ENCODE data around the gene ZNF836. TPM values are rescaled to one million over a fixed set of nuclear protein-coding genes. Genes with fewer than 3 reads are reported as not detected.
A peak's percentile ranks its signal among the peaks of the same experiment; 100 is the strongest.

Gene ZNF836
- total RNA-seq, 1 experiment from 2014 or later: 28.8 TPM

DNA sequence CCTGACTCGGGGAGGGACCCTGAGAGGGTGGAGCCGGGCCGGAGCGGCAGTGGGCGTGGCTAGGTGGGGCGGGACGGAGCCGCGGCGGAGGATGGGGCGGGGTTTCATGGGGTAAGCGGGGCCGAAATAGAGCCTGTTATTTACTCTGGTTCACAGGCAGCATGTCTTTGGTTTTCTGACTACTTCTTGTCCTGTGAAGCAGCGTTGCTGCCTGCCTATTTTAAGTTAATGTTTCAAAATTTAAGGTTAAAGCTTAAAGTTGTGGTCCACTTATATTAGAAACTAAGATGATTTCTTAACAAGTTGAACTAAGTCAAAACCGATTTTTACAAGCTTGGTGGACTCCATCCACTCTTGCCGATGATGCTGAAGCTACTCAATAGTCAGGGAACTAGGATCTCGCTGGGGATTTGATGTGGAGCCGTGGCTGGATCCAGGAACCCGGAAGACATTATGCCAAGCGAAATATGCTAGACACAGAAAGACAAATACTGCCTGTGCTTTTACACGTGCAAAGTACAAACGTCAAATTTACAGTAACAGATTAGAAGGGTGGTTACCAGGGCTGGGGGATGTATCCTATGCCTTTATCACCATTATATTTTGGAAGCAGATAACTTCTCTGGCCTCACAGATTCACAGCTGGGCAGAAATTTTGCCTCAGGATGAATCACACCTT is 31.2 kb downstream of the ZNF836 start (continued):
- TF ChIP-seq JUN (CRISPR knock-in tag; IDR thresholded peaks at IDR 0.05): no peak
- no peak for TF ChIP-seq IRF2 (CRISPR knock-in tag; IDR thresholded peaks at IDR 0.05; ENCODE audit: borderline replicate concordance, low read depth)
- TF ChIP-seq, protein P1, sequence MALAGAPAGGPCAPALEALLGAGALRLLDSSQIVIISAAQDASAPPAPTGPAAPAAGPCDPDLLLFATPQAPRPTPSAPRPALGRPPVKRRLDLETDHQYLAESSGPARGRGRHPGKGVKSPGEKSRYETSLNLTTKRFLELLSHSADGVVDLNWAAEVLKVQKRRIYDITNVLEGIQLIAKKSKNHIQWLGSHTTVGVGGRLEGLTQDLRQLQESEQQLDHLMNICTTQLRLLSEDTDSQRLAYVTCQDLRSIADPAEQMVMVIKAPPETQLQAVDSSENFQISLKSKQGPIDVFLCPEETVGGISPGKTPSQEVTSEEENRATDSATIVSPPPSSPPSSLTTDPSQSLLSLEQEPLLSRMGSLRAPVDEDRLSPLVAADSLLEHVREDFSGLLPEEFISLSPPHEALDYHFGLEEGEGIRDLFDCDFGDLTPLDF (CRISPR knock-in tag; IDR thresholded peaks at IDR 0.05): no peak
- TF ChIP-seq GABPB1 (CRISPR knock-in tag; IDR thresholded peaks at IDR 0.05): no peak
- TF ChIP-seq NR1H2 (CRISPR knock-in tag; IDR thresholded peaks at IDR 0.05): no peak

DNA sequence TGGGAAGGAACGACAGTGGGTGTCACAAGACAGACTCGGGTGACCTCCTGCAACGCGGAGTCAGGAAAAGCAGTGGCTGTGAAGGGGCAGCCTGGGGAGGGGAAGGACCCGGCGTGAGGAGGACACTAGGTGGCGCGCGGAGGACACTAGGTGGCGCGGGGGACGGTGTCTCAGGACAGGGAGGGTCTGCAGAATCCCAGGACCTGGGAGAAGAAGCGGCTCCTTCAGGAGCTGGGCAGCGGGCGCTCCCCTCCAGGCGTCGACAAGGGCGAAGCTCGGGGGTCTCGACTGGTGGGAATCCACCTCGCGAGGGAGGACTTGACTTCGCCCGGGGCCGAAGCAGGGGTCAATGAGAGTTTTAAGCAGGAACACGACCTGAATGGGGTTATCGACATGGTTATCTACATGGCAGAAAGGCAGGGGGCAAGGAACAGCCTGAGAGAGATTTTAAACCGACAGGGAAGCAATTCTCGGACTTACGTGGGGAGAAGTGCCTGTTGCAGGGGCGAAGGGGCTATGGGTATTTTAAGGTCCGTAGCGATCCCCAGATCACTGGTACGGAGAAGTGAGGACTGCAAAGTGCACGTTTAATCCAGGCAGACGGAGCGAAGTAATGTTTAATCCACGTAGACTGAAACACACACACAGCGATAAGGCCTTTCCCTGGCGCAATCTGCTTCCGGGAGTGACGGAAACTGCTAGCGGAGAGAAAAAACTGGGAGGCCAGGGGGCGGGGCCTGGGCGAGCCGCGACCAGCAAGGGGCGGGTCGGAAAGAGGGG is 32.0 kb downstream of the ZNF836 start, which contains the start of gene ZNF616:
TSS of gene ZNF616 (minus strand) at position 687 of the 780 bp plus-strand sequence. CDS start 9,426 bp downstream, outside the sequence.
- peak; percentile 83 for ATAC-seq
- CTCF ChIA-PET: interaction anchor here (0.6 to 2.7 kb wide), 7 partner anchors 38 to 207 kb away, joined by 3 to 20 read pairs (median 3); partner anchors contain the start of gene PPP2R1A

More for the DNA sequence above, 32.0 kb downstream of the ZNF836 start, which contains the start of gene ZNF616:
- H3K36me3 Mint-ChIP-seq: peaks cover 15% of the 10 kb centered on the region
- H3K27me3 Mint-ChIP-seq (ENCODE audit: low read depth): no peaks in the 10 kb centered on the region; the same call in 1 of the 2 replicates
- TF ChIP-seq, protein P2, sequence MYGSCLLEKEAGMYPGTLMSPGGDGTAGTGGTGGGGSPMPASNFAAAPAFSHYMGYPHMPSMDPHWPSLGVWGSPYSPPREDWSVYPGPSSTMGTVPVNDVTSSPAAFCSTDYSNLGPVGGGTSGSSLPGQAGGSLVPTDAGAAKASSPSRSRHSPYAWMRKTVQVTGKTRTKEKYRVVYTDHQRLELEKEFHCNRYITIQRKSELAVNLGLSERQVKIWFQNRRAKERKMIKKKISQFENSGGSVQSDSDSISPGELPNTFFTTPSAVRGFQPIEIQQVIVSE (CRISPR knock-in tag; IDR thresholded peaks at IDR 0.05; ENCODE audit: borderline replicate concordance): no peak
- TF ChIP-seq FOXP1 (CRISPR knock-in tag; IDR thresholded peaks at IDR 0.05; ENCODE audit: borderline replicate concordance) (0 out of 2 replicates have a peak, but pooled peaks have one; percentile 25), SP1 (CRISPR knock-in tag; conservative IDR thresholded peaks at IDR 0.05) (peak; percentile 69), FOXK1 (CRISPR knock-in tag; IDR thresholded peaks at IDR 0.05) (no peak; the same call in 1 of the 2 replicates)
- TF ChIP-seq, protein P3, sequence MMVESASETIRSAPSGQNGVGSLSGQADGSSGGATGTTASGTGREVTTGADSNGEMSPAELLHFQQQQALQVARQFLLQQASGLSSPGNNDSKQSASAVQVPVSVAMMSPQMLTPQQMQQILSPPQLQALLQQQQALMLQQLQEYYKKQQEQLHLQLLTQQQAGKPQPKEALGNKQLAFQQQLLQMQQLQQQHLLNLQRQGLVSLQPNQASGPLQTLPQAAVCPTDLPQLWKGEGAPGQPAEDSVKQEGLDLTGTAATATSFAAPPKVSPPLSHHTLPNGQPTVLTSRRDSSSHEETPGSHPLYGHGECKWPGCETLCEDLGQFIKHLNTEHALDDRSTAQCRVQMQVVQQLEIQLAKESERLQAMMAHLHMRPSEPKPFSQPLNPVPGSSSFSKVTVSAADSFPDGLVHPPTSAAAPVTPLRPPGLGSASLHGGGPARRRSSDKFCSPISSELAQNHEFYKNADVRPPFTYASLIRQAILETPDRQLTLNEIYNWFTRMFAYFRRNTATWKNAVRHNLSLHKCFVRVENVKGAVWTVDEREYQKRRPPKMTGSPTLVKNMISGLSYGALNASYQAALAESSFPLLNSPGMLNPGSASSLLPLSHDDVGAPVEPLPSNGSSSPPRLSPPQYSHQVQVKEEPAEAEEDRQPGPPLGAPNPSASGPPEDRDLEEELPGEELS (CRISPR knock-in tag; IDR thresholded peaks at IDR 0.05): 0 out of 2 replicates have a peak, but pooled peaks have one; percentile 13
- TF ChIP-seq, protein P4, sequence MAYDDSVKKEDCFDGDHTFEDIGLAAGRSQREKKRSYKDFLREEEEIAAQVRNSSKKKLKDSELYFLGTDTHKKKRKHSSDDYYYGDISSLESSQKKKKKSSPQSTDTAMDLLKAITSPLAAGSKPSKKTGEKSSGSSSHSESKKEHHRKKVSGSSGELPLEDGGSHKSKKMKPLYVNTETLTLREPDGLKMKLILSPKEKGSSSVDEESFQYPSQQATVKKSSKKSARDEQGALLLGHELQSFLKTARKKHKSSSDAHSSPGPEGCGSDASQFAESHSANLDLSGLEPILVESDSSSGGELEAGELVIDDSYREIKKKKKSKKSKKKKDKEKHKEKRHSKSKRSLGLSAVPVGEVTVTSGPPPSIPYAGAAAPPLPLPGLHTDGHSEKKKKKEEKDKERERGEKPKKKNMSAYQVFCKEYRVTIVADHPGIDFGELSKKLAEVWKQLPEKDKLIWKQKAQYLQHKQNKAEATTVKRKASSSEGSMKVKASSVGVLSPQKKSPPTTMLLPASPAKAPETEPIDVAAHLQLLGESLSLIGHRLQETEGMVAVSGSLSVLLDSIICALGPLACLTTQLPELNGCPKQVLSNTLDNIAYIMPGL (CRISPR knock-in tag; IDR thresholded peaks at IDR 0.05): peak; percentile 60; the same call in 1 of the 2 replicates
- TF ChIP-seq, protein P5, sequence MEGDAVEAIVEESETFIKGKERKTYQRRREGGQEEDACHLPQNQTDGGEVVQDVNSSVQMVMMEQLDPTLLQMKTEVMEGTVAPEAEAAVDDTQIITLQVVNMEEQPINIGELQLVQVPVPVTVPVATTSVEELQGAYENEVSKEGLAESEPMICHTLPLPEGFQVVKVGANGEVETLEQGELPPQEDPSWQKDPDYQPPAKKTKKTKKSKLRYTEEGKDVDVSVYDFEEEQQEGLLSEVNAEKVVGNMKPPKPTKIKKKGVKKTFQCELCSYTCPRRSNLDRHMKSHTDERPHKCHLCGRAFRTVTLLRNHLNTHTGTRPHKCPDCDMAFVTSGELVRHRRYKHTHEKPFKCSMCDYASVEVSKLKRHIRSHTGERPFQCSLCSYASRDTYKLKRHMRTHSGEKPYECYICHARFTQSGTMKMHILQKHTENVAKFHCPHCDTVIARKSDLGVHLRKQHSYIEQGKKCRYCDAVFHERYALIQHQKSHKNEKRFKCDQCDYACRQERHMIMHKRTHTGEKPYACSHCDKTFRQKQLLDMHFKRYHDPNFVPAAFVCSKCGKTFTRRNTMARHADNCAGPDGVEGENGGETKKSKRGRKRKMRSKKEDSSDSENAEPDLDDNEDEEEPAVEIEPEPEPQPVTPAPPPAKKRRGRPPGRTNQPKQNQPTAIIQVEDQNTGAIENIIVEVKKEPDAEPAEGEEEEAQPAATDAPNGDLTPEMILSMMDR (IDR thresholded peaks at IDR 0.05): peak; percentile 49; the same call in 1 of the 2 replicates
- TF ChIP-seq, protein P6, sequence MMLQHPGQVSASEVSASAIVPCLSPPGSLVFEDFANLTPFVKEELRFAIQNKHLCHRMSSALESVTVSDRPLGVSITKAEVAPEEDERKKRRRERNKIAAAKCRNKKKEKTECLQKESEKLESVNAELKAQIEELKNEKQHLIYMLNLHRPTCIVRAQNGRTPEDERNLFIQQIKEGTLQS (CRISPR knock-in tag; conservative IDR thresholded peaks at IDR 0.05): no peak
- TF ChIP-seq, protein P7, sequence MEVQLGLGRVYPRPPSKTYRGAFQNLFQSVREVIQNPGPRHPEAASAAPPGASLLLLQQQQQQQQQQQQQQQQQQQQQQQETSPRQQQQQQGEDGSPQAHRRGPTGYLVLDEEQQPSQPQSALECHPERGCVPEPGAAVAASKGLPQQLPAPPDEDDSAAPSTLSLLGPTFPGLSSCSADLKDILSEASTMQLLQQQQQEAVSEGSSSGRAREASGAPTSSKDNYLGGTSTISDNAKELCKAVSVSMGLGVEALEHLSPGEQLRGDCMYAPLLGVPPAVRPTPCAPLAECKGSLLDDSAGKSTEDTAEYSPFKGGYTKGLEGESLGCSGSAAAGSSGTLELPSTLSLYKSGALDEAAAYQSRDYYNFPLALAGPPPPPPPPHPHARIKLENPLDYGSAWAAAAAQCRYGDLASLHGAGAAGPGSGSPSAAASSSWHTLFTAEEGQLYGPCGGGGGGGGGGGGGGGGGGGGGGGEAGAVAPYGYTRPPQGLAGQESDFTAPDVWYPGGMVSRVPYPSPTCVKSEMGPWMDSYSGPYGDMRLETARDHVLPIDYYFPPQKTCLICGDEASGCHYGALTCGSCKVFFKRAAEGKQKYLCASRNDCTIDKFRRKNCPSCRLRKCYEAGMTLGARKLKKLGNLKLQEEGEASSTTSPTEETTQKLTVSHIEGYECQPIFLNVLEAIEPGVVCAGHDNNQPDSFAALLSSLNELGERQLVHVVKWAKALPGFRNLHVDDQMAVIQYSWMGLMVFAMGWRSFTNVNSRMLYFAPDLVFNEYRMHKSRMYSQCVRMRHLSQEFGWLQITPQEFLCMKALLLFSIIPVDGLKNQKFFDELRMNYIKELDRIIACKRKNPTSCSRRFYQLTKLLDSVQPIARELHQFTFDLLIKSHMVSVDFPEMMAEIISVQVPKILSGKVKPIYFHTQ (CRISPR knock-in tag; IDR thresholded peaks at IDR 0.05): no peak
- TF ChIP-seq, protein P8, sequence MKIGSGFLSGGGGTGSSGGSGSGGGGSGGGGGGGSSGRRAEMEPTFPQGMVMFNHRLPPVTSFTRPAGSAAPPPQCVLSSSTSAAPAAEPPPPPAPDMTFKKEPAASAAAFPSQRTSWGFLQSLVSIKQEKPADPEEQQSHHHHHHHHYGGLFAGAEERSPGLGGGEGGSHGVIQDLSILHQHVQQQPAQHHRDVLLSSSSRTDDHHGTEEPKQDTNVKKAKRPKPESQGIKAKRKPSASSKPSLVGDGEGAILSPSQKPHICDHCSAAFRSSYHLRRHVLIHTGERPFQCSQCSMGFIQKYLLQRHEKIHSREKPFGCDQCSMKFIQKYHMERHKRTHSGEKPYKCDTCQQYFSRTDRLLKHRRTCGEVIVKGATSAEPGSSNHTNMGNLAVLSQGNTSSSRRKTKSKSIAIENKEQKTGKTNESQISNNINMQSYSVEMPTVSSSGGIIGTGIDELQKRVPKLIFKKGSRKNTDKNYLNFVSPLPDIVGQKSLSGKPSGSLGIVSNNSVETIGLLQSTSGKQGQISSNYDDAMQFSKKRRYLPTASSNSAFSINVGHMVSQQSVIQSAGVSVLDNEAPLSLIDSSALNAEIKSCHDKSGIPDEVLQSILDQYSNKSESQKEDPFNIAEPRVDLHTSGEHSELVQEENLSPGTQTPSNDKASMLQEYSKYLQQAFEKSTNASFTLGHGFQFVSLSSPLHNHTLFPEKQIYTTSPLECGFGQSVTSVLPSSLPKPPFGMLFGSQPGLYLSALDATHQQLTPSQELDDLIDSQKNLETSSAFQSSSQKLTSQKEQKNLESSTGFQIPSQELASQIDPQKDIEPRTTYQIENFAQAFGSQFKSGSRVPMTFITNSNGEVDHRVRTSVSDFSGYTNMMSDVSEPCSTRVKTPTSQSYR (CRISPR knock-in tag; IDR thresholded peaks at IDR 0.05): no peak
- peak; percentile 99 for DNase-seq (ENCODE audit: low spot score)
- H3K9me3 Mint-ChIP-seq: peaks cover 1% of the 10 kb centered on the region
- peaks cover 24% of the 10 kb centered on the region for H3K4me1 Mint-ChIP-seq
- H3K4me3 Mint-ChIP-seq: peak within 1 kb of the TSS; percentile 97
- H3K27ac Mint-ChIP-seq: peak within 1 kb of the TSS; percentile 97
- POLR2A ChIA-PET: interaction anchor here (0.6 to 3.0 kb wide), 3 partner anchors 31 to 49 kb away, joined by 3 to 21 read pairs (median 3); partner anchors contain the start of gene PPP2R1A

All from WTC11 (cell line).